ENCODE results near the gene JUNB. TPM values are rescaled to one million over a fixed set of nuclear protein-coding genes. Genes with fewer than 3 reads are reported as not detected.

JUNB gene
- total and polyA plus RNA-seq, 2 of the 13 experiments (the other 11 are each of a cell fraction or from before 2014, with no cell fraction given): 7.7 to 8.2 TPM

GRCh38 chr19:12825254-12826131, 34.2 kb downstream of the JUNB start (continued):
- TF ChIP-seq SKIL (CRISPR knock-in tag; IDR thresholded peaks at IDR 0.05; ENCODE audit: borderline replicate concordance) (no peak), ZNF784 (CRISPR knock-in tag; IDR thresholded peaks at IDR 0.05; ENCODE audit: borderline replicate concordance) (no peak), RFXAP (CRISPR knock-in tag; IDR thresholded peaks at IDR 0.05; ENCODE audit: borderline replicate concordance) (no peak), KAT2B (IDR thresholded peaks at IDR 0.05; ENCODE audit: borderline replicate concordance, low read depth, low read length) (no peak), MIER3 (CRISPR knock-in tag; IDR thresholded peaks at IDR 0.05; ENCODE audit: borderline replicate concordance) (no peak), E2F2 (CRISPR knock-in tag; IDR thresholded peaks at IDR 0.05; ENCODE audit: borderline replicate concordance) (no peak), WIZ (CRISPR knock-in tag; IDR thresholded peaks at IDR 0.05) (no peak), HNRNPH1 (optimal IDR thresholded peaks at IDR 0.05; ENCODE audit: low read depth, low read length) (no peak), HOXA3 (CRISPR knock-in tag; IDR thresholded peaks at IDR 0.05) (peak; percentile 51; the same call in 1 of the 2 replicates), ZBTB38 (CRISPR knock-in tag; IDR thresholded peaks at IDR 0.05) (no peak), AHR (CRISPR knock-in tag; IDR thresholded peaks at IDR 0.05) (peak; percentile 58; the same call in 1 of the 2 replicates), ZNF513 (CRISPR knock-in tag; conservative IDR thresholded peaks at IDR 0.05) (no peak), MXI1 (IDR thresholded peaks at IDR 0.05; ENCODE audit: borderline replicate concordance, low read depth, low read length) (0 out of 3 replicates have a peak, but pooled peaks have one; percentile 17), ESRRA (CRISPR knock-in tag; IDR thresholded peaks at IDR 0.05; ENCODE audit: low read depth) (no peak), JUND (CRISPR knock-in tag; IDR thresholded peaks at IDR 0.05) (no peak), ZNF570 (CRISPR knock-in tag; IDR thresholded peaks at IDR 0.05; ENCODE audit: borderline replicate concordance) (no peak), YY1 (IDR thresholded peaks at IDR 0.05; ENCODE audit: insufficient read depth, insufficient replicate concordance, low read depth, low read length) (peak; percentile 24), POGZ (CRISPR knock-in tag; IDR thresholded peaks at IDR 0.05) (no peak), KLF11 (CRISPR knock-in tag; IDR thresholded peaks at IDR 0.05) (no peak), ZNF660 (CRISPR knock-in tag; IDR thresholded peaks at IDR 0.05; ENCODE audit: borderline replicate concordance, low read depth) (no peak)

Data from HepG2 (cell line).